Head of caudate nucleus (tissue), 42 donors: ENCODE measurements around the gene KCNMA1.

Experiments used
- DNase-seq, 42 donors: peaks; one replicate each; pipeline versions ENCODE4 v3.0.0 to v3.0.0-alpha.2; 2020 to 2021; ENCODE audit warnings: mixed read lengths in 7 of 42
- intact Hi-C: fragments of 100-400 bp; cut with DNase I; formaldehyde crosslinking; loops from one replicate; pipeline ENCODE4 v1.15.0; 2022

Gene KCNMA1

GRCh38 chr10:77457266-77457665 lies 180.3 kb downstream of the KCNMA1 start:
- no peak for DNase-seq
- intact Hi-C loops, result no loop called here

- intact Hi-C loops, result no loop called here
- no peak for DNase-seq
Measured at GRCh38 chr10:77456414-77456813, 181.2 kb downstream of the KCNMA1 start.

GRCh38 chr10:77455561-77455960 lies 182.0 kb downstream of the KCNMA1 start:
- intact Hi-C loops, result no loop called here
- DNase-seq, result peak in 10 of 42 donors; percentile 8 to 65 (median 20)

GRCh38 chr10:77452952-77453564 lies 184.6 kb downstream of the KCNMA1 start:
- no peak for DNase-seq
- intact Hi-C loops, result no loop called here

- intact Hi-C loops, result no loop called here
Measured at GRCh38 chr10:77451886-77452285, 185.7 kb downstream of the KCNMA1 start.

GRCh38 chr10:77448226-77448625 lies 189.4 kb downstream of the KCNMA1 start:
- DNase-seq, result peak in 11 of 42 donors; percentile 7 to 57 (median 24)
- intact Hi-C loops, result no loop called here

More at GRCh38 chr10:77451886-77452285, 185.7 kb downstream of the KCNMA1 start:
- DNase-seq, result no peak

GRCh38 chr10:77446700-77447099 lies 190.9 kb downstream of the KCNMA1 start:
- DNase-seq, result no peak

GRCh38 chr10:77445547-77445946 lies 192.1 kb downstream of the KCNMA1 start:
- intact Hi-C loops, result no loop called here
- no peak for DNase-seq

More at GRCh38 chr10:77446700-77447099, 190.9 kb downstream of the KCNMA1 start:
- intact Hi-C loops, result no loop called here

GRCh38 chr10:77444041-77444440 lies 193.6 kb downstream of the KCNMA1 start:
- intact Hi-C loops, result no loop called here
- no peak for DNase-seq

- DNase-seq, result no peak
- intact Hi-C loops, result no loop called here
Measured at GRCh38 chr10:77442699-77443189, 194.9 kb downstream of the KCNMA1 start.

- intact Hi-C loops, result no loop called here
Measured at GRCh38 chr10:77441353-77442166, 196.0 kb downstream of the KCNMA1 start.

GRCh38 chr10:77436257-77436975 lies 201.2 kb downstream of the KCNMA1 start:
- DNase-seq, result no peak
- intact Hi-C loops, result no loop called here

More at GRCh38 chr10:77441353-77442166, 196.0 kb downstream of the KCNMA1 start:
- DNase-seq, result no peak

GRCh38 chr10:77433546-77433945 lies 204.1 kb downstream of the KCNMA1 start:
- intact Hi-C loops, result no loop called here

GRCh38 chr10:77431980-77432797 lies 205.4 kb downstream of the KCNMA1 start:
- no peak for DNase-seq

More at GRCh38 chr10:77433546-77433945, 204.1 kb downstream of the KCNMA1 start:
- no peak for DNase-seq

GRCh38 chr10:77431209-77431611 lies 206.4 kb downstream of the KCNMA1 start:
- DNase-seq, result no peak
- intact Hi-C loops, result no loop called here

More at GRCh38 chr10:77431980-77432797, 205.4 kb downstream of the KCNMA1 start:
- intact Hi-C loops, result no loop called here

GRCh38 chr10:77430530-77430929 lies 207.1 kb downstream of the KCNMA1 start:
- intact Hi-C loops, result no loop called here
- no peak for DNase-seq

- peak in 20 of 42 donors; percentile 11 to 67 (median 34) for DNase-seq
- intact Hi-C loops, result no loop called here
Measured at GRCh38 chr10:77428691-77429395, 208.8 kb downstream of the KCNMA1 start.

- intact Hi-C loops, result no loop called here
- DNase-seq, result no peak
Measured at GRCh38 chr10:77424257-77424656, 213.4 kb downstream of the KCNMA1 start.
